Transverse colon (tissue), 4 donors: ENCODE measurements around the gene ELOVL1. TPM values are rescaled to one million over a fixed set of nuclear protein-coding genes. Genes with fewer than 3 reads are reported as not detected.
A peak's percentile ranks its signal among the peaks of the same experiment; 100 is the strongest.
"Not testable (repeated sequence)": the region's sequence is repeated elsewhere in the genome, so short reads cannot be mapped to it uniquely, and the experiment has no call there.

Experiments
- DNase-seq: peaks from one replicate; pipeline ENCODE4 v3.0.0-alpha.2; 2019
- H3K27ac ChIP-seq, 4 donors: fragments of 200-600 bp; sonication (generic); 2 replicates each; pipeline ENCODE4 v1.5.1; 2016 to 2018; ENCODE audit warnings: inconsistent platforms in 4 of 4
- H3K27me3 ChIP-seq: fragments of 200-600 bp; sonication (generic); 2 replicates; pipeline ENCODE4 v1.5.1; 2017; ENCODE audit warnings: inconsistent platforms
- H3K36me3 ChIP-seq, 4 donors: fragments of 200-600 bp; sonication (generic); 2 replicates each; pipeline ENCODE4 v1.5.1; 2017 to 2019; ENCODE audit warnings: inconsistent platforms in 4 of 4
- H3K4me1 ChIP-seq, 4 donors: fragments of 200-600 bp; sonication (generic); 2 replicates each; pipeline ENCODE4 v1.5.1; 2017 to 2020; ENCODE audit warnings: inconsistent platforms in 4 of 4
- H3K4me3 ChIP-seq, 4 donors: fragments of 200-600 bp; sonication (generic); 1 replicate in 1 of 4; 2 replicates in 3 of 4; pipeline versions ENCODE4 v1.5.1 to v1.6.1; 2017 to 2019; ENCODE audit warnings: inconsistent platforms in 4 of 4
- H3K9me3 ChIP-seq, 2 donors: fragments of 200-600 bp; sonication (generic); 2 replicates each; pipeline ENCODE4 v1.5.1; 2017 to 2019; ENCODE audit warnings: inconsistent platforms in 2 of 2
- CTCF ChIP-seq, 5 experiments: fragments of 200-600 bp in 3 of 5; fragments of 450-650 bp in 2 of 5; sonication (generic) in 3 of 5; IDR thresholded peaks; 1 replicate in 2 of 5; 2 replicates in 3 of 5; pipeline ENCODE4 v1.5.1; 2016 to 2017; ENCODE audit warnings: antibody characterized with exemption in 5 of 5, inconsistent platforms in 3 of 5, mild to moderate bottlenecking in 2 of 5, moderate library complexity in 1 of 5
- EP300 ChIP-seq: sonication (generic); formaldehyde crosslinking; IDR thresholded peaks from one replicate; pipeline ENCODE4 v1.6.1; 2017; ENCODE audit warnings: antibody characterized with exemption, low read depth
- POLR2A ChIP-seq: fragments of 450-650 bp; IDR thresholded peaks from one replicate; pipeline ENCODE4 v1.6.1; 2016; ENCODE audit warnings: antibody characterized with exemption, mild to moderate bottlenecking, moderate library complexity
- POLR2AphosphoS5 ChIP-seq, 3 donors: sonication (generic); formaldehyde crosslinking; IDR thresholded peaks; one replicate each; pipeline ENCODE4 v1.6.1; 2016; ENCODE audit warnings: antibody characterized with exemption in 3 of 3
- WGBS, 2 donors: methylation state at CpG; one replicate each; pipeline ENCODE4 v1.1.5; 2018; ENCODE audit warnings: low coverage in 1 of 2; 5-methylcytosine and 5-hydroxymethylcytosine counted together
- in situ Hi-C, 4 donors: fragments of 200-750 bp; cut with MboI; loops; one replicate each; pipeline versions ENCODE4 v1.15.0 to v1.15.1; 2017; ENCODE audit warnings: low sequenced_read_pairs in 3 of 4, low pct_ligation_motif_present in 1 of 4, low pct_unique_long_range_greater_than_20kb in 1 of 4
- intact Hi-C: fragments of 100-400 bp; cut with DNase I; formaldehyde crosslinking; loops from one replicate; pipeline ENCODE4 v1.15.1; 2023; ENCODE audit warnings: low total_unique reads
- total RNA-seq, 4 donors: library from RNA; depleted of rRNA; stranded (reverse); fragments of >200 nt; gene quantifications; one replicate each; pipeline ENCODE4 v1.1.0, GENCODE V29; 2016

The ELOVL1 gene
- 100 to 1,000 TPM in 1 of 4 donors, 10 to 100 TPM in 3; 58.4 to 114 (median 99.5) TPM for total RNA-seq

GRCh38 chr1:43367904-43368645 lies at the start of gene ELOVL1:
Gene ELOVL1 (minus strand): TSS chr1:43368011. CDS start chr1:43365609, 2,402 bp downstream.
- in situ Hi-C loops, result no loop called here
- DNase-seq, result peak; percentile 94
- intact Hi-C loops, result no loop called here
- Histone ChIP-seq H3K4me3 (peak within 1 kb of the TSS; percentile 56 to 75 (median 70)), H3K4me1 (peaks cover 12 to 43% (median 26%) of the 10 kb centered on the region in 4 donors), H3K9me3 (no peaks in the 10 kb centered on the region), H3K27me3 (no peaks in the 10 kb centered on the region), H3K27ac (peak within 1 kb of the TSS; percentile 93 to 96 (median 94)), H3K36me3 (peaks cover 0 to 14% (median 6%) of the 10 kb centered on the region in 4 donors)
- TF ChIP-seq POLR2A (peak; percentile 90), EP300 (no peak), CTCF (IDR thresholded peaks at IDR 0.05) (no peak), POLR2AphosphoS5 (IDR thresholded peaks at IDR 0.05) (peak; percentile 78 to 86 (median 84))
- 0% methylated on average over 22 of the region's 58 CpGs; no CpG with 5 or more reads in 1 of the 2 donors for WGBS, 2 donors

- no peaks in the 10 kb centered on the region for H3K4me1 ChIP-seq
- no peaks in the 10 kb centered on the region for H3K9me3 ChIP-seq
- H3K4me3 ChIP-seq, result no peak overlapping the region
- intact Hi-C loops (no loop called here), in situ Hi-C loops (loop anchor here in 3 of 4 donors (5.0 to 10.0 kb wide), 3 partner anchors 181 to 191 kb away; no protein-coding TSS in a partner anchor)
- H3K27me3 ChIP-seq, result no peaks in the 10 kb centered on the region
- no peak overlapping the region for H3K27ac ChIP-seq
- TF ChIP-seq POLR2A (no peak), CTCF (IDR thresholded peaks at IDR 0.05) (no peak), POLR2AphosphoS5 (IDR thresholded peaks at IDR 0.05) (no peak), EP300 (no peak)
- 60 to 82% methylated on average over 1 to 5 of the region's 5 CpGs for WGBS, 2 donors
- peaks cover 0 to 41% (median 17%) of the 10 kb centered on the region in 4 donors for H3K36me3 ChIP-seq
- DNase-seq, result no peak
Measured at GRCh38 chr1:43415901-43416300, 48.1 kb upstream of the ELOVL1 start.

GRCh38 chr1:43414634-43415223 lies 46.9 kb upstream of the ELOVL1 start:
- WGBS, 2 donors, result 77 to 84% methylated on average over 3 to 5 of the region's 5 CpGs
- no peaks in the 10 kb centered on the region for H3K27me3 ChIP-seq
- H3K36me3 ChIP-seq, result peaks cover 0 to 32% (median 11%) of the 10 kb centered on the region in 4 donors
- no peaks in the 10 kb centered on the region for H3K4me1 ChIP-seq
- in situ Hi-C loops, result loop anchor here (5.0 to 10.0 kb wide), 3 partner anchors 180 to 190 kb away; no protein-coding TSS in a partner anchor
- intact Hi-C loops, result no loop called here
- no peak for TF ChIP-seq POLR2A
- no peak for TF ChIP-seq EP300
- TF ChIP-seq POLR2AphosphoS5 (IDR thresholded peaks at IDR 0.05), result no peak
- TF ChIP-seq CTCF (IDR thresholded peaks at IDR 0.05), result peak; percentile 53 to 69 (median 61)
- H3K4me3 ChIP-seq, result no peak overlapping the region
- DNase-seq, result peak; percentile 66
- no peak overlapping the region for H3K27ac ChIP-seq
- no peaks in the 10 kb centered on the region for H3K9me3 ChIP-seq

- peaks cover 0 to 34% (median 12%) of the 10 kb centered on the region in 4 donors for H3K36me3 ChIP-seq
- H3K27me3 ChIP-seq, H3K27ac ChIP-seq, intact Hi-C loops, H3K4me1 ChIP-seq, DNase-seq, H3K4me3 ChIP-seq, H3K9me3 ChIP-seq: not testable (repeated sequence)
- 86 to 98% methylated on average over 1 of the region's 1 CpG for WGBS, 2 donors
- in situ Hi-C loops, result loop anchor here in 3 of 4 donors (5.0 to 10.0 kb wide), 3 partner anchors 179 to 189 kb away; no protein-coding TSS in a partner anchor
Measured at GRCh38 chr1:43413426-43413825, 45.6 kb upstream of the ELOVL1 start.
